ENCODE measurements around the gene TBL3. TPM values are rescaled to one million over a fixed set of nuclear protein-coding genes. Genes with fewer than 3 reads are reported as not detected.

TBL3 gene
- total and polyA plus RNA-seq, 7 experiments from 2014 or later = 17.2 to 89.8 (median 32.8) TPM

DNA sequence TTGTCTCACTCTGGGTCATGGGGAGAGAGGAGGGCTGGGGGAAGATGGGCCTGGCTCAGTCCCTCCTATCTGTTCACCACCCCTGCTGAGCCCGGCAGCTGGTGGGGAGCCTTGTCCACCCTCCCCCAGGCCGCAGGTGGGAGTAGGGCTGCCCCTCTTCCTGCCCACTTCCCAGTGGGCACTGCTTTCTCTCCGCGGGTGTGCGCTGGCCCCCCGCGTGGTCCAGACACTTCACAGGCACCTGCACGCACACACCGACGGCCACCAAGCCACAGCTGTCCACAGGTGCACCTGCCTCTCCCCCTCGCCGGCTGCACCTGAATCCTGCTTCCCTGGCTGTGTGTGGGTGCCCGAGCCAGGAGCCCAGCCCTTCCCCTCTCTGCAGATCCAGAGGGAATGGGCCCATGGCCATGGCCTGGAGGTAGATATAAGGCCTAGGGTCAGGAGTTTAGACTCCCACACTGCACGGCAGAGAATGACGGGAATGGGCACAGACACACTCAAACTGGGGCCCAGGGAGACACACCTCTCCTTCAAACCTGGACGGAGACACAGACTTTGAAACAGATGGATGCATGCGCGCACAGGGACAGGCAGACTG lies 56.9 kb downstream of the TBL3 start:
- Histone ChIP-seq H3K9me3 (ENCODE audit: control insufficient read depth in 2 of 3, low read length in 3 of 3) (no peaks in the 10 kb centered on the region), H3K4me1 (ENCODE audit: control insufficient read depth in 2 of 2, insufficient read depth in 2 of 2, low read length in 2 of 2) (peaks cover 4 to 12% of the 10 kb centered on the region in 2 donors), H3K27ac (ENCODE audit: low read depth, low read length) (no peak overlapping the region), H3K36me3 (ENCODE audit: control insufficient read depth in 2 of 3, insufficient read depth in 3 of 3, low read length in 3 of 3) (no peaks in the 10 kb centered on the region), H3K27me3 (ENCODE audit: control insufficient read depth in 2 of 2, insufficient read depth in 2 of 2, low read length in 2 of 2) (no peaks in the 10 kb centered on the region), H3K4me3 (ENCODE audit: low read length) (no peak overlapping the region)
- ATAC-seq (no peak), DNase-seq (no peak)
- intact Hi-C loops (cut with micrococcal nuclease) = no loop called here
- peaks cover 0 to 26% (median 0%) of the 10 kb centered on the region in 5 donors for H3K27me3 Mint-ChIP-seq
- ChIA-PET CTCF (no interaction called here), POLR2A (interaction anchor here (0.7 to 2.3 kb wide), 2 partner anchors 112 to 1901 kb away, joined by 3 to 8 read pairs; no protein-coding TSS in a partner anchor)
- H3K27ac Mint-ChIP-seq = no peak overlapping the region
- H3K4me3 Mint-ChIP-seq = no peak overlapping the region
- H3K36me3 Mint-ChIP-seq = no peaks in the 10 kb centered on the region
- peaks cover 6 to 20% (median 15%) of the 10 kb centered on the region in 7 donors for H3K4me1 Mint-ChIP-seq
- peaks cover 0 to 2% (median 0%) of the 10 kb centered on the region in 11 donors for H3K9me3 Mint-ChIP-seq

DNA sequence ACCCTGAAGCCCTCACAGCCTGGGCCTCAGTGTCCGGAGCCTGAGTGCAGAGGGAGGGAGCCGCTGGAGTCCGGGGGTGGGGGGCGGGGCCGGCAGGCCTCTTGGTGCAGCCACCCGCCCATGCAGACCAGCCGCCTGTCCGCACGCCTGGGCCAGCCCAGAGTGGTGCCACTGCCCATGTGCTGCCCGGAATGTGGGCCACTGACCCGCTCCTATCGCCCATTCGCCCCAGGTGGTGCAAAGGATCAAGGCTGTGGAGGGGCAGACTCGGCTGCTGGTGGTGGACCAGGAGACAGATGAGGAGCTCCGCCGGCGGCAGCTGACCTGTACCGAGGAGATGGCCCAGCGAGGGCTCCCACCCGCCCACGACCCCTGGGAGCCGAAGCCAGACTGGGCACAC lies 57.5 kb downstream of the TBL3 start:
- no peak overlapping the region for H3K4me3 Mint-ChIP-seq
- ATAC-seq = no peak
- CTCF ChIA-PET = no interaction called here

DNA sequence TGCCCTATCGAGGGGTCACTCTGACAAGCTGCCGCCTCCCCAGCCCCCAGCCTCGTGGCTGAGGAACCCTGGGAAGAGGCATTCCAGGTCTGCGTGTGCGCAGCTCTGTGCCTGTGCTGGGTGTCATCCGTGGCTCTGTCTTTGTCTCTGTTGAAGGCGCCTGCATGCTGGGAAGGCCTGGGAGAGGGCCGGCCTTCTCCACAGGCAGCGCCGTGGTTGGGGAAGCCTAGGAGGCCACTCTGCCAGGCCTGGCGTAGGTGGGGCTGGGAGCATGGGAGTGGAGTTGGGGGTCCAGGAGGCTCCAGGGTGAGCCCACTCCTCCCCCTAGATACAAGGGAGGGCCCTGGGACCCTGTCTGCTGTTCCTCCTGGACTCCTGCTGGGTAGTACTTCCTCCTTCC lies 58.2 kb downstream of the TBL3 start:
- ChIA-PET POLR2A (interaction anchor here (0.5 kb wide), 1 partner anchor 107 kb away, joined by 3 read pairs; no protein-coding TSS in a partner anchor), CTCF (no interaction called here)
- Histone ChIP-seq H3K27me3 (ENCODE audit: control insufficient read depth in 2 of 2, insufficient read depth in 2 of 2, low read length in 2 of 2) (no peaks in the 10 kb centered on the region), H3K4me3 (ENCODE audit: low read length) (no peak overlapping the region), H3K4me1 (ENCODE audit: control insufficient read depth in 2 of 2, insufficient read depth in 2 of 2, low read length in 2 of 2) (peaks cover 3 to 5% of the 10 kb centered on the region in 2 donors), H3K9me3 (ENCODE audit: control insufficient read depth in 2 of 3, low read length in 3 of 3) (no peaks in the 10 kb centered on the region), H3K36me3 (ENCODE audit: control insufficient read depth in 2 of 3, insufficient read depth in 3 of 3, low read length in 3 of 3) (no peaks in the 10 kb centered on the region), H3K27ac (ENCODE audit: low read depth, low read length) (no peak overlapping the region)
- H3K27ac Mint-ChIP-seq = no peak overlapping the region
- DNase-seq (no peak), ATAC-seq (no peak)
- H3K9me3 Mint-ChIP-seq = no peaks in the 10 kb centered on the region
- H3K27me3 Mint-ChIP-seq = peaks cover 0 to 26% (median 0%) of the 10 kb centered on the region in 5 donors
- H3K4me3 Mint-ChIP-seq = no peak overlapping the region
- peaks cover 0 to 17% (median 10%) of the 10 kb centered on the region in 7 donors for H3K4me1 Mint-ChIP-seq
- no peaks in the 10 kb centered on the region for H3K36me3 Mint-ChIP-seq
- intact Hi-C loops (cut with micrococcal nuclease) = no loop called here

More for the DNA sequence above, 57.5 kb downstream of the TBL3 start:
- Mint-ChIP-seq H3K9me3 (peaks cover 0 to under 1% (median 0%) of the 10 kb centered on the region in 11 donors), H3K36me3 (no peaks in the 10 kb centered on the region), H3K27ac (no peak overlapping the region), H3K4me1 (peaks cover 2 to 16% (median 11%) of the 10 kb centered on the region in 7 donors), H3K27me3 (peaks cover 0 to 26% (median 0%) of the 10 kb centered on the region in 5 donors)
- H3K27ac ChIP-seq (ENCODE audit: low read depth, low read length) = no peak overlapping the region
- POLR2A ChIA-PET = interaction anchor here (0.5 to 0.7 kb wide), 2 partner anchors 108 to 1902 kb away, joined by 3 read pairs; no protein-coding TSS in a partner anchor
- H3K27me3 ChIP-seq (ENCODE audit: control insufficient read depth in 2 of 2, insufficient read depth in 2 of 2, low read length in 2 of 2) = no peaks in the 10 kb centered on the region
- peaks cover 3 to 5% of the 10 kb centered on the region in 2 donors for H3K4me1 ChIP-seq (ENCODE audit: control insufficient read depth in 2 of 2, insufficient read depth in 2 of 2, low read length in 2 of 2)
- intact Hi-C loops (cut with micrococcal nuclease) = no loop called here
- H3K4me3 ChIP-seq (ENCODE audit: low read length) = no peak overlapping the region
- no peaks in the 10 kb centered on the region for H3K36me3 ChIP-seq (ENCODE audit: control insufficient read depth in 2 of 3, insufficient read depth in 3 of 3, low read length in 3 of 3)
- no peaks in the 10 kb centered on the region for H3K9me3 ChIP-seq (ENCODE audit: control insufficient read depth in 2 of 3, low read length in 3 of 3)
- DNase-seq = no peak

DNA sequence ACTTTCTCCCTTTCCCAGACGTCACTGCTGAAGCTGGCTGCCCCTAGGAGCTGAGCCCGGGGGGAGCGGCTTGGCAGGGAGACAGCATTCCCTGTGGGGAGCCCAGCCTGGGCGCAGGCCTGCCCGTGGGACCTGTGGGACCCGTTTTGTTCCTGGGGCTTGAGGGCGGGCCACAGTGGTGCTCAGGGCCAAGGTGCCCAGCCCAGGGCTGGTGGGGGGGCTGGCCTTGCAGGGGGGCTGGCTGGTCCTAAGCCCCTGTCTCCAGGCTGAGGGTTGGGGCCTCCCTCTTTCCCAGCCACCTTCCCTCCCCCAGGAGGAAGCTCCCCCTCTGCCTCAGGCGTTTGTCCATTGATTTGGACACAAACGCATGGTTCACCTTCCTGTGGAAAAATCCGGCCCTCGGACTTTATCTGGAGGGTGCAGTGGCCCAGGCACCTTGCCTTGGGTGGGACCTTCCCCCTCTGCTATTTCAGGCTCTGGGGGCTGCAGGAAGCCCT lies 59.3 kb downstream of the TBL3 start:
- CTCF ChIA-PET = interaction anchor here (0.7 kb wide), 1 partner anchor 49 kb away, joined by 5 read pairs; no protein-coding TSS in a partner anchor
- intact Hi-C loops (cut with micrococcal nuclease) = no loop called here
- Histone ChIP-seq H3K4me1 (ENCODE audit: control insufficient read depth in 2 of 2, insufficient read depth in 2 of 2, low read length in 2 of 2) (peaks cover 3 to 4% of the 10 kb centered on the region in 2 donors), H3K9me3 (ENCODE audit: control insufficient read depth in 2 of 3, low read length in 3 of 3) (no peaks in the 10 kb centered on the region), H3K36me3 (ENCODE audit: control insufficient read depth in 2 of 3, insufficient read depth in 3 of 3, low read length in 3 of 3) (no peaks in the 10 kb centered on the region), H3K27ac (ENCODE audit: low read depth, low read length) (no peak overlapping the region), H3K27me3 (ENCODE audit: control insufficient read depth in 2 of 2, insufficient read depth in 2 of 2, low read length in 2 of 2) (no peaks in the 10 kb centered on the region), H3K4me3 (ENCODE audit: low read length) (no peak overlapping the region)
- no peak overlapping the region for H3K4me3 Mint-ChIP-seq
- H3K27me3 Mint-ChIP-seq = peaks cover 0 to 17% (median 0%) of the 10 kb centered on the region in 5 donors
- no peak overlapping the region for H3K27ac Mint-ChIP-seq
- H3K36me3 Mint-ChIP-seq = no peaks in the 10 kb centered on the region
- no peaks in the 10 kb centered on the region for H3K9me3 Mint-ChIP-seq
- DNase-seq = no peak
- H3K4me1 Mint-ChIP-seq = peaks cover 0 to 11% (median 5%) of the 10 kb centered on the region in 7 donors
- POLR2A ChIA-PET = interaction anchor here (1.4 kb wide), 1 partner anchor 19 kb away, joined by 4 read pairs; no protein-coding TSS in a partner anchor
- ATAC-seq = no peak

Other genes with a start within 250 kb of the TBL3 start
- gene NME3, start 200.5 kb upstream of the TBL3 start, total RNA-seq = 10 to 100 TPM; 49.4 to 81.5 (median 58.2) TPM
- 10 to 100 TPM; 70.6 to 71.9 TPM for gene NME3, start 200.5 kb upstream of the TBL3 start, polyA plus RNA-seq
- gene EME2, start 199.2 kb upstream of the TBL3 start, total RNA-seq = 10 to 100 TPM; 32.2 to 47.5 (median 36.8) TPM
- gene EME2, start 199.2 kb upstream of the TBL3 start, polyA plus RNA-seq = 1 to 10 TPM in 1 of 2 donors, under 1 TPM in 1; 0.59 to 3.8 TPM
- gene MRPS34, start 198.9 kb upstream of the TBL3 start, total RNA-seq = 100 to 1,000 TPM in 1 of 5 experiments, 10 to 100 TPM in 4; 41.6 to 115 (median 49.5) TPM
- gene MRPS34, start 198.9 kb upstream of the TBL3 start, polyA plus RNA-seq = 100 to 1,000 TPM; 124 to 162 TPM
- 100 to 1,000 TPM in 2 of 5 experiments, 10 to 100 TPM in 3; 38.2 to 127 (median 72.3) TPM for gene SPSB3, start 189.5 kb upstream of the TBL3 start, total RNA-seq
- gene SPSB3, start 189.5 kb upstream of the TBL3 start, polyA plus RNA-seq = 10 to 100 TPM; 38.7 to 58.9 TPM
- gene NUBP2, start 189.1 kb upstream of the TBL3 start, total RNA-seq = 10 to 100 TPM; 39.3 to 60.2 (median 48.6) TPM
- gene NUBP2, start 189.1 kb upstream of the TBL3 start, polyA plus RNA-seq = 10 to 100 TPM; 96.7 to 98.9 TPM
- gene IGFALS, start 178.3 kb upstream of the TBL3 start, total RNA-seq = 1 to 10 TPM in 3 of 5 experiments, under 1 TPM in 2; 0.19 to 1.5 (median 1.1) TPM
- under 1 TPM in 1 of 2 donors, not detected in 1; 0.40 TPM for gene IGFALS, start 178.3 kb upstream of the TBL3 start, polyA plus RNA-seq
- gene HAGH, start 145.2 kb upstream of the TBL3 start, total RNA-seq = 10 to 100 TPM; 46.2 to 72.9 (median 48.9) TPM
- gene HAGH, start 145.2 kb upstream of the TBL3 start, polyA plus RNA-seq = 10 to 100 TPM; 39.4 to 62.4 TPM
- gene FAHD1, start 144.8 kb upstream of the TBL3 start, total RNA-seq = 10 to 100 TPM in 1 of 5 experiments, 1 to 10 TPM in 4; 7.8 to 12.9 (median 9.7) TPM
- 10 to 100 TPM; 27.5 to 28.6 TPM for gene FAHD1, start 144.8 kb upstream of the TBL3 start, polyA plus RNA-seq
- not detected for gene MEIOB, start 99.9 kb upstream of the TBL3 start, total RNA-seq
- not detected for gene MEIOB, start 99.9 kb upstream of the TBL3 start, polyA plus RNA-seq
- gene HS3ST6, start 53.6 kb upstream of the TBL3 start, total RNA-seq = not detected
- gene HS3ST6, start 53.6 kb upstream of the TBL3 start, polyA plus RNA-seq = not detected
- gene MSRB1, start 28.9 kb upstream of the TBL3 start, total RNA-seq = 10 to 100 TPM in 2 of 5 experiments, 1 to 10 TPM in 3; 5.5 to 27.0 (median 8.2) TPM
- gene MSRB1, start 28.9 kb upstream of the TBL3 start, polyA plus RNA-seq = 10 to 100 TPM; 15.6 to 15.8 TPM
- gene RPL3L, start 17.4 kb upstream of the TBL3 start, total RNA-seq = not detected
- not detected for gene RPL3L, start 17.4 kb upstream of the TBL3 start, polyA plus RNA-seq
- gene NDUFB10, start 12.5 kb upstream of the TBL3 start, total RNA-seq = 100 to 1,000 TPM in 1 of 5 experiments, 10 to 100 TPM in 4; 40.0 to 114 (median 71.1) TPM
- 100 to 1,000 TPM; 166 to 180 TPM for gene NDUFB10, start 12.5 kb upstream of the TBL3 start, polyA plus RNA-seq
- gene RPS2, start 7.2 kb upstream of the TBL3 start, total RNA-seq = 1,000 to 10,000 TPM; 2,562 to 3,376 (median 2,918) TPM
- 1,000 to 10,000 TPM; 7,065 to 7,254 TPM for gene RPS2, start 7.2 kb upstream of the TBL3 start, polyA plus RNA-seq
- gene RNF151, start 5.2 kb upstream of the TBL3 start, total RNA-seq = under 1 TPM in 1 of 5 experiments, not detected in 4; 0.51 TPM
- gene RNF151, start 5.2 kb upstream of the TBL3 start, polyA plus RNA-seq = not detected
- 1 to 10 TPM in 1 of 5 experiments, under 1 TPM in 4; 0.24 to 1.3 (median 0.79) TPM for gene NOXO1, start 9.4 kb downstream of the TBL3 start, total RNA-seq
- under 1 TPM; 0.17 to 0.29 TPM for gene NOXO1, start 9.4 kb downstream of the TBL3 start, polyA plus RNA-seq
- gene GFER, start 12.1 kb downstream of the TBL3 start, total RNA-seq = 10 to 100 TPM; 14.0 to 28.2 (median 18.1) TPM
- 10 to 100 TPM; 19.6 to 30.8 TPM for gene GFER, start 12.1 kb downstream of the TBL3 start, polyA plus RNA-seq
- 1 to 10 TPM in 2 of 5 experiments, under 1 TPM in 3; 0.49 to 8.8 (median 0.80) TPM for gene SYNGR3, start 17.9 kb downstream of the TBL3 start, total RNA-seq
- gene SYNGR3, start 17.9 kb downstream of the TBL3 start, polyA plus RNA-seq = 1 to 10 TPM in 1 of 2 donors, under 1 TPM in 1; 0.92 to 1.6 TPM
- 10 to 100 TPM; 44.3 to 63.2 (median 49.8) TPM for gene ZNF598, start 37.8 kb downstream of the TBL3 start, total RNA-seq
- gene ZNF598, start 37.8 kb downstream of the TBL3 start, polyA plus RNA-seq = 1 to 10 TPM; 1.9 to 9.4 TPM
- 1 to 10 TPM in 1 of 5 experiments, under 1 TPM in 1, not detected in 3; 0.53 to 1.7 TPM for gene NPW, start 47.7 kb downstream of the TBL3 start, total RNA-seq
- gene NPW, start 47.7 kb downstream of the TBL3 start, polyA plus RNA-seq = not detected
- gene NHERF2, start 54.8 kb downstream of the TBL3 start, total RNA-seq = 1 to 10 TPM; 2.5 to 3.8 (median 3.6) TPM
- under 1 TPM; 0.33 to 0.56 TPM for gene NHERF2, start 54.8 kb downstream of the TBL3 start, polyA plus RNA-seq
- gene NTHL1, start 75.8 kb downstream of the TBL3 start, total RNA-seq = 10 to 100 TPM in 1 of 5 experiments, 1 to 10 TPM in 4; 4.4 to 27.0 (median 7.5) TPM
- 10 to 100 TPM; 16.3 to 17.5 TPM for gene NTHL1, start 75.8 kb downstream of the TBL3 start, polyA plus RNA-seq
- 100 to 1,000 TPM; 126 to 155 (median 147) TPM for gene TSC2, start 75.9 kb downstream of the TBL3 start, total RNA-seq
- gene TSC2, start 75.9 kb downstream of the TBL3 start, polyA plus RNA-seq = 10 to 100 TPM; 27.5 to 53.6 TPM
- gene PKD1, start 163.8 kb downstream of the TBL3 start, total RNA-seq = 100 to 1,000 TPM in 2 of 5 experiments, 10 to 100 TPM in 3; 82.8 to 153 (median 98.3) TPM
- gene PKD1, start 163.8 kb downstream of the TBL3 start, polyA plus RNA-seq = 1 to 10 TPM; 4.9 to 9.8 TPM
- under 1 TPM in 1 of 5 experiments, not detected in 4; 0.86 TPM for gene RAB26, start 176.6 kb downstream of the TBL3 start, total RNA-seq
- gene RAB26, start 176.6 kb downstream of the TBL3 start, polyA plus RNA-seq = under 1 TPM; 0.29 to 0.66 TPM
- gene TRAF7, start 183.7 kb downstream of the TBL3 start, total RNA-seq = 10 to 100 TPM; 30.0 to 58.3 (median 36.7) TPM
- gene TRAF7, start 183.7 kb downstream of the TBL3 start, polyA plus RNA-seq = 1 to 10 TPM; 4.8 to 6.8 TPM
- under 1 TPM in 1 of 5 experiments, not detected in 4; 0.19 TPM for gene CASKIN1, start 224.6 kb downstream of the TBL3 start, total RNA-seq
- not detected for gene CASKIN1, start 224.6 kb downstream of the TBL3 start, polyA plus RNA-seq
- 10 to 100 TPM; 25.1 to 41.2 (median 35.5) TPM for gene MLST8, start 233.4 kb downstream of the TBL3 start, total RNA-seq
- gene MLST8, start 233.4 kb downstream of the TBL3 start, polyA plus RNA-seq = 10 to 100 TPM; 20.7 to 36.4 TPM
- gene BRICD5, start 238.8 kb downstream of the TBL3 start, total RNA-seq = 10 to 100 TPM in 4 of 5 experiments, 1 to 10 TPM in 1; 5.7 to 44.3 (median 16.0) TPM
- gene BRICD5, start 238.8 kb downstream of the TBL3 start, polyA plus RNA-seq = under 1 TPM in 1 of 2 donors, not detected in 1; 0.22 TPM
- gene PGP, start 242.8 kb downstream of the TBL3 start, total RNA-seq = 10 to 100 TPM in 3 of 5 experiments, 1 to 10 TPM in 2; 7.7 to 26.5 (median 20.4) TPM
- gene PGP, start 242.8 kb downstream of the TBL3 start, polyA plus RNA-seq = 10 to 100 TPM in 1 of 2 donors, 1 to 10 TPM in 1; 6.0 to 12.9 TPM

Data from naive thymus-derived CD4-positive, alpha-beta T cell (primary cell).